RWPE2 (cell line): Measurements from ENCODE around the gene AJUBA.

Experiments
- ATAC-seq: fragments of 200-7000 bp; cut with Tn5 transposase; 3 replicates; pipeline ENCODE4 v1.9.1; 2021; ENCODE audit warnings: low read depth
- DNase-seq: peaks from one replicate; pipeline ENCODE4 v3.0.0-alpha.2; 2020; ENCODE audit warnings: low spot score
- H3K27ac ChIP-seq: fragments of 450-650 bp; 2 replicates; pipeline ENCODE4 v1.5.1; 2017; ENCODE audit warnings: mild to moderate bottlenecking; ENCODE audit not compliant: poor library complexity, severe bottlenecking
- H3K27me3 ChIP-seq: fragments of 250-450 bp; sonication (Bioruptor Pico); 2 replicates; pipeline ENCODE4 v1.5.1; 2021; ENCODE audit warnings: mild to moderate bottlenecking, moderate library complexity; ENCODE audit not compliant: insufficient read depth, poor library complexity, severe bottlenecking
- H3K36me3 ChIP-seq: fragments of 250-450 bp; sonication (Bioruptor Pico); 2 replicates; pipeline ENCODE4 v1.5.1; 2020; ENCODE audit warnings: low read depth, mild to moderate bottlenecking, moderate library complexity
- H3K4me1 ChIP-seq: fragments of 250-450 bp; sonication (Bioruptor Pico); 2 replicates; pipeline ENCODE4 v1.5.1; 2021; ENCODE audit warnings: mild to moderate bottlenecking, moderate library complexity; ENCODE audit not compliant: insufficient read depth, poor library complexity, severe bottlenecking
- H3K4me3 ChIP-seq: fragments of 250-450 bp; sonication (Bioruptor Pico); 2 replicates; pipeline ENCODE4 v1.5.1; 2021; ENCODE audit warnings: mild to moderate bottlenecking, moderate library complexity; ENCODE audit not compliant: severe bottlenecking
- H3K9me3 ChIP-seq: fragments of 250-450 bp; sonication (Bioruptor Pico); 2 replicates; pipeline ENCODE4 v1.5.1; 2021; ENCODE audit warnings: mild to moderate bottlenecking, moderate library complexity; ENCODE audit not compliant: severe bottlenecking
- TF ChIP-seq, protein P1 (sequence below): fragments of 450-650 bp; IDR thresholded peaks from one replicate; pipeline ENCODE4 v1.5.1; 2017; ENCODE audit warnings: mild to moderate bottlenecking, moderate library complexity; ENCODE audit not compliant: poor library complexity, severe bottlenecking

Gene AJUBA

DNA sequence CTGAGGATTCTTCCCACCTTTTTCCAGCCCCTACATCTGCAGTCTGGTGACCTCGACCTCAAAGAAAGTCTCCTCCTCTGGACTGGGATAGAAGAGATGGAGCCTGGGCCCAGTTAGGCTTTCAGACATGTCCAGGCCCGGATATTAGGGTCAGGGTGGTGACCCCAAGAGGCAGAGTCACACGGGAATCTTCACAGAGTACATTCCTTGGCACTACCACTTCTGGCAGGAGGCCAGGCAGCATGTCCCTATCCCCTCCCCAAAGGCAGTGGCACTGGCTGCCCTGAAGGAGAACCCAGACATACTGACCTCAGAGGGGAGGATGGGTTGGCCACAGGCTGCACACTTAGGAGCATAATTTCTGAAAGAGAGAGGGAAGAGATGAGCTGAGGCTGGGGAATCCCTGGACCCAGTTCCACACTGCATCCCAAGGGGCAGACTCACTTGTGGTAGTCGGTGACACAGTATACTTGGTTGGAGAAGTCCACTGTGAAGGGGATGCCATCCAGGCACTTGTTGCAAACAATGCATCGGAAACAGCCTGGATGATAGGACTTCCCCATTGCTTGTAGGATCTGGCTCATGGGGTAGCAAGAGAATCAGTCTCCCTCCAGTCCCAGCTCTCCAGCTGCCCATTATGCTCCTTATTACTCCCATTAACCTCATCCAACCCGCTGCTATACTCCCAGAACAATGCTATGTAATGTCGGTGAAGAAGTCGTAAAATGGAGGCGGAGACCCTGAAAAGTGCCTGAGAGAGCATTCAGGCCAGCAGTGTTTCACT lies 7.6 kb downstream of the AJUBA start:
- DNase-seq (no peak), ATAC-seq (no peak)
- TF ChIP-seq, protein P1, sequence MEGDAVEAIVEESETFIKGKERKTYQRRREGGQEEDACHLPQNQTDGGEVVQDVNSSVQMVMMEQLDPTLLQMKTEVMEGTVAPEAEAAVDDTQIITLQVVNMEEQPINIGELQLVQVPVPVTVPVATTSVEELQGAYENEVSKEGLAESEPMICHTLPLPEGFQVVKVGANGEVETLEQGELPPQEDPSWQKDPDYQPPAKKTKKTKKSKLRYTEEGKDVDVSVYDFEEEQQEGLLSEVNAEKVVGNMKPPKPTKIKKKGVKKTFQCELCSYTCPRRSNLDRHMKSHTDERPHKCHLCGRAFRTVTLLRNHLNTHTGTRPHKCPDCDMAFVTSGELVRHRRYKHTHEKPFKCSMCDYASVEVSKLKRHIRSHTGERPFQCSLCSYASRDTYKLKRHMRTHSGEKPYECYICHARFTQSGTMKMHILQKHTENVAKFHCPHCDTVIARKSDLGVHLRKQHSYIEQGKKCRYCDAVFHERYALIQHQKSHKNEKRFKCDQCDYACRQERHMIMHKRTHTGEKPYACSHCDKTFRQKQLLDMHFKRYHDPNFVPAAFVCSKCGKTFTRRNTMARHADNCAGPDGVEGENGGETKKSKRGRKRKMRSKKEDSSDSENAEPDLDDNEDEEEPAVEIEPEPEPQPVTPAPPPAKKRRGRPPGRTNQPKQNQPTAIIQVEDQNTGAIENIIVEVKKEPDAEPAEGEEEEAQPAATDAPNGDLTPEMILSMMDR, result no peak
- peaks cover 49% of the 10 kb centered on the region for H3K4me1 ChIP-seq
- no peak overlapping the region for H3K4me3 ChIP-seq
- no peaks in the 10 kb centered on the region for H3K9me3 ChIP-seq
- H3K27ac ChIP-seq, result peak overlapping the region; percentile 100
- peaks cover 93% of the 10 kb centered on the region for H3K36me3 ChIP-seq
- H3K27me3 ChIP-seq, result no peaks in the 10 kb centered on the region

DNA sequence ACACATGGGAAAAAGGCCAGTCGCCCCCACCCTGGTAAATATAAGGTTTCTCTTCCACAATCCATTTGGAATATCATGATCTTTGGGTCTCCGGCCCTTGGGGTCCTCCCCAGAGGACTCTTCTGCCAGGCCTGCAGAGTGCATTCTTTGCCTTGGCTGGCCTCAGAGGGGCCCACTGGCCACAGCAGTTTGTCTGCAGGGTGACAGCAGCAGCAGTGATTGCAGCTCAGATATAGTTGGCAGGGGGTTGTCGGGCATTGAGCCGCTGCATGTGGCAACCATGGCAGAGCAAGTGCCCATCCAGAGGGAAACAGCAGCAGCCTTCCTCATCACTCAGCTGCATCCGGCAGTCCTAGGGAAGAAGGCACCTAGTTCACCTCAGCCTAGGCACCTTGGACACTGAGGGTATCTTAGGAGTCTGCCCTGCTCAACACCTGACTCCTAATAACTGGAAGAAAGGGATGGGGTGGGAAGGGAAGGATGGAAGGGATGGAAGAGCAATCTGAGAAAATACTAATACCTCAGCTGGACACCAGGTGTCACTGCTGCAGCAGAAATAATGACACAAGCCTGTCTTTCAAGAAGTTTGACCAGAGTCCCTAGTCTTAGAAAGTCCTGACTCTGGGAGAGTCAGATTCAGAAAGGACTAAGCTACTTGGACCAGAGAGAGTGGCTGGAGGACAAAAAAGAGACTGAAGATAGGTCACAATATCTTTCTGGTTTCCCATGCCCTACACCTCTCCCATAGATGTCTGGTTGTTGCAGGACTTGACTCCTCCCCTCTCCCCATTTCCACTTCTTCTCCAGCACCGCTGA lies 8.9 kb downstream of the AJUBA start:
- peak; percentile 10; the same call in 2 of the 3 replicates for ATAC-seq
- H3K4me1 ChIP-seq, result peaks cover 43% of the 10 kb centered on the region
- H3K27ac ChIP-seq, result peak overlapping the region; percentile 100
- DNase-seq, result no peak
- H3K9me3 ChIP-seq, result no peaks in the 10 kb centered on the region
- no peaks in the 10 kb centered on the region for H3K27me3 ChIP-seq
- TF ChIP-seq, protein P1, result peak; percentile 88
- H3K4me3 ChIP-seq, result no peak overlapping the region
- peaks cover 93% of the 10 kb centered on the region for H3K36me3 ChIP-seq

DNA sequence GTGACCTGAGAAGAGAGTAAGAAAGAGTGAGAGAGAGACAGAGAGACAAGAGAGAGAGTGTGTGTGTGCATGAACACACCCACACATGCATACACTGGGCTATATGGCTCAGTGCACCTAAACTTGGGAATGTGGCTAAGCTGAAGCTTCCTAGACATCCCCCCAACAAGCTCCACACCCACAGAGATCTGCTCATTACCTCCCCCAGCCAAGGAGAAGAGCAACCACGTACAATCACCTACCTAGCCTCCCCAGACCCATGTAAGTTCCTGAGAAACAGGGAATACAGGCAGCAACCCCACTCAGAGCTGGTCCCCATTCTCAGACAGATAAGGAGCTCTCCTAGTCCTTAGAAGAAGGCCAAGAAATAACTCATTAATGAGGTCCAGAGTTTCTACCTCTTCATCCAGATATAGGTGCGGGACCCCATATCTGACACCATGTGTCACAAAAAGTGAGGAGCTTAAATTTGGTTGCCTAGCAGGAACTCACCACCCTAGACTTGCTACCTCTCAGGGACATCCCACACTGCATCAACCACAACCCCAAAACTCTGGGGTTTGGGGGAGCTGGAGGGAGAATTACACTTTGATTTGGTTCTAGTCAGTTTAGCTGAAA lies 9.9 kb downstream of the AJUBA start:
- peak overlapping the region; percentile 100 for H3K27ac ChIP-seq
- H3K4me1 ChIP-seq, result peaks cover 35% of the 10 kb centered on the region
- ATAC-seq, result no peak
- TF ChIP-seq, protein P1, result no peak
- peaks cover 86% of the 10 kb centered on the region for H3K36me3 ChIP-seq
- no peak for DNase-seq
- no peak overlapping the region for H3K4me3 ChIP-seq
- no peaks in the 10 kb centered on the region for H3K9me3 ChIP-seq
- H3K27me3 ChIP-seq, result no peaks in the 10 kb centered on the region

DNA sequence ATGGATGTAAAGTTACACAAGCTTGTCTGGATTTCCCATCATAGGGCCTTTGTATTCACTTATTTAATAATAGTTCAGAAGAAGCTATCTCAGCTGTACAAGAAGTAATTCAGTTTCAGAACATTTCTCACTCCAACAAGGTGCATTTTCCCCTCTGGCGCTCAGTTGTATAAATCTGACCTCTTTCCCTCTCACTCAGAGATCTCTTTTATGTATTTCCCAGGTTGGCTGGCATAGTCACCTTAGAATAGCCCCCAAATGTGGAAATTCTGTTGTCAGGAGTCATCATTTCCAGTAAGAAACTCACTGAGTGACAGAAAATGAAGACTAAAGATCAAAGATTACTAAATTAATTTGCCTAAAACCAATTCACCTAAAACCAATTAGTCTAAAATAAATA lies 11.2 kb downstream of the AJUBA start:
- H3K27me3 ChIP-seq, result no peaks in the 10 kb centered on the region
- H3K4me1 ChIP-seq, result peaks cover 24% of the 10 kb centered on the region
- H3K36me3 ChIP-seq, result peaks cover 73% of the 10 kb centered on the region
- no peak for DNase-seq
- H3K4me3 ChIP-seq, result no peak overlapping the region
- ATAC-seq, result no peak
- H3K27ac ChIP-seq, result peak overlapping the region; percentile 100
- TF ChIP-seq, protein P1, result no peak
- no peaks in the 10 kb centered on the region for H3K9me3 ChIP-seq
